NB4 (cell line): Measurements from ENCODE around the gene RELB.

Experiments used
- POLR2A ChIP-seq: IDR thresholded peaks from 2 replicates; pipeline ENCODE4 v1.6.1; 2011; ENCODE audit warnings: mild to moderate bottlenecking; ENCODE audit not compliant: insufficient read length; ENCODE audit errors: extremely low read depth
- TF ChIP-seq, protein P1 (sequence below): IDR thresholded peaks from 2 replicates; pipeline ENCODE4 v1.6.1; 2011; ENCODE audit warnings: low read depth, low read length

DNA sequence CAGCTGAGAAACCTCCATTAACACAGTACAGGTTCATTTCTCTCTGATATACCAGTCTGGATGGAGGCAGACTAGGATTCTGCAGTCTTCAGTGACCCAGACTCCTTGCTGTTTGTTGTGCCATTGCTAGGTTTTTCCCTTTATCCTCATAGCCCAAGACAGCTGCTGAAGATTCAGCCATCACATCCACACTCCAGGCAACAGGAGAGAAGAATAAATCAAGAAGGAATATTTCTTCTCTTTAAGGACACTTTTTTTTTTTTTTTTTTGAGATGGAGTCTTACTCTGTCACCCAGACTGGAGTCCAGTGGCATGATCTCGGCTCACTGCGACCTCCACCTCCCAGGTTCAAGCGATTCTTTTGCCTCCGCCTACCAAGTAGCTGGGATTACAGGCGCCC lies 31.8 kb upstream of the RELB start:
- TF ChIP-seq POLR2A, result no peak
- TF ChIP-seq, protein P1, sequence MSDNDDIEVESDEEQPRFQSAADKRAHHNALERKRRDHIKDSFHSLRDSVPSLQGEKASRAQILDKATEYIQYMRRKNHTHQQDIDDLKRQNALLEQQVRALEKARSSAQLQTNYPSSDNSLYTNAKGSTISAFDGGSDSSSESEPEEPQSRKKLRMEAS, result no peak
